ENCODE data around the gene TAMALIN. TPM values are rescaled to one million over a fixed set of nuclear protein-coding genes. Genes with fewer than 3 reads are reported as not detected.

The TAMALIN gene
- total and polyA plus RNA-seq, 2 donors, result 13.0 to 51.8 TPM

GRCh38 chr12:52026263-52026662 lies 19.5 kb downstream of the TAMALIN start:
- WGBS, result 41% methylated on average over 5 of the region's 5 CpGs
- no peak for DNase-seq (ENCODE audit: extremely low spot score)
- no peaks in the 10 kb centered on the region for H3K36me3 ChIP-seq (ENCODE audit: insufficient read depth)
- no peaks in the 10 kb centered on the region for H3K4me1 ChIP-seq (ENCODE audit: insufficient read depth)
- H3K27ac ChIP-seq (ENCODE audit: low read depth), result no peak overlapping the region
- H3K4me3 ChIP-seq (ENCODE audit: low read depth, low read length), result no peak overlapping the region

- H3K36me3 ChIP-seq (ENCODE audit: insufficient read depth), result no peaks in the 10 kb centered on the region
- no peaks in the 10 kb centered on the region for H3K4me1 ChIP-seq (ENCODE audit: insufficient read depth)
- WGBS, result 76% methylated on average over 12 of the region's 12 CpGs
- no peak overlapping the region for H3K27ac ChIP-seq (ENCODE audit: low read depth)
- no peak for DNase-seq (ENCODE audit: extremely low spot score)
- no peak overlapping the region for H3K4me3 ChIP-seq (ENCODE audit: low read depth, low read length)
These were observed 20.5 kb downstream of the TAMALIN start for GRCh38 chr12:52027085-52027843.

- no peak overlapping the region for H3K27ac ChIP-seq (ENCODE audit: low read depth)
These were observed 22.9 kb downstream of the TAMALIN start for GRCh38 chr12:52029685-52030084.

DNA sequence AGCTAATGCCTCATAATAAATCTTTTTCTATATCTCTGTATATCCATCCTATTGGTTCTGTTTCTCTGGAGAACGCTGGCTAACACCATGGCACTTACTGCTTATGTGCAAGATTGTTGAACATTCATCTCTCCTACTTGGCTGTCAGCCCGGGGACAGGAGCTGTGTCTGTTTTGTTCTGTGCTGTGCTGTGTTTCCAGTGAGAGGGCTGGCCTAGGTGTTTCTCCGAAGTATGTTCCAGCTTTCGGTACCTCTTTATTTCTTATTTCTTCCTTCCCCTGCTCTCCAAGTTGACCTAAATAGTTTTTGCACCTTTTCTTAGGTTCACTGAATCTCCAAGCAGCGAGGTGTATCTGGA lies 25.7 kb downstream of the TAMALIN start:
- no peak overlapping the region for H3K4me3 ChIP-seq (ENCODE audit: low read depth, low read length)
- no peaks in the 10 kb centered on the region for H3K4me1 ChIP-seq (ENCODE audit: insufficient read depth)
- 3% methylated on average over 5 of the region's 5 CpGs for WGBS

More at GRCh38 chr12:52029685-52030084, 22.9 kb downstream of the TAMALIN start:
- H3K4me3 ChIP-seq (ENCODE audit: low read depth, low read length), result no peak overlapping the region
- no peaks in the 10 kb centered on the region for H3K36me3 ChIP-seq (ENCODE audit: insufficient read depth)
- 32% methylated on average over 4 of the region's 4 CpGs for WGBS
- H3K4me1 ChIP-seq (ENCODE audit: insufficient read depth), result no peaks in the 10 kb centered on the region
- no peak for DNase-seq (ENCODE audit: extremely low spot score)

DNA sequence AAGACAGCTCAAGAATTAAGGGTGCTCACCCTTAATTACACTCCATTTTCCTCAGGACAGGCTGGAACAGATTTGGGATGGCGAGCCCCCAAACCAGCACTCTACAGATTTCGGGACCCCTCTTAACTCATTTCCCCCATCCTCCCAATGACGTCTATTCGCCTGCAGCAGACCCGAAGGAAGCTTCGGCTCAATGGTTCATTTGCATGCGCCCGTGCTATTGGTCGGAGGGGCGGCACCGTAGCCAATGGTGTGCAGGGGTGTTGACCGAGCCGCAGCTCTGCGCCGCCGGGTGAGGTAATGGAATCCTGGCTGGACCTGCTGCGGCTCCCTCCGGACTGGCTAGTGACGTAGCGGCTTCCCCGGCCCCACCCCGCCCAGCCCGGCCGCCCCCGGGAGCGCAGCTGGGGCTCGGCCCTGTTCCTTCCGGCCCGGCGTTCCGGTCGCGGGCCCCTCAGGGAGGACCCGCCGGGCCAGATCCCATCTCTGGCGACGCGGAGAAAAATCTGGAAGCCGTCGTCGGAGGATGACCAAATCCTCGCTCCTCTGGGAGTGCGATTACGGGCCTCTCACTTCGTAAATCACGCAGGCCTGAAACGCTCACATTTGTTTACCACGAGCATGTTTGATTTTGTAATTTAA lies 26.2 kb downstream of the TAMALIN start:
- WGBS, result under 1% methylated on average over 48 of the region's 48 CpGs
- H3K36me3 ChIP-seq (ENCODE audit: insufficient read depth), result no peaks in the 10 kb centered on the region
- peak; percentile 93 for DNase-seq (ENCODE audit: extremely low spot score)
- H3K4me1 ChIP-seq (ENCODE audit: insufficient read depth), result no peaks in the 10 kb centered on the region
- H3K27ac ChIP-seq (ENCODE audit: low read depth), result peak overlapping the region; percentile 83
- H3K4me3 ChIP-seq (ENCODE audit: low read depth, low read length), result peak overlapping the region; percentile 6

More for the DNA sequence above, 25.7 kb downstream of the TAMALIN start:
- DNase-seq (ENCODE audit: extremely low spot score), result no peak
- H3K27ac ChIP-seq (ENCODE audit: low read depth), result peak overlapping the region; percentile 53
- no peaks in the 10 kb centered on the region for H3K36me3 ChIP-seq (ENCODE audit: insufficient read depth)

DNA sequence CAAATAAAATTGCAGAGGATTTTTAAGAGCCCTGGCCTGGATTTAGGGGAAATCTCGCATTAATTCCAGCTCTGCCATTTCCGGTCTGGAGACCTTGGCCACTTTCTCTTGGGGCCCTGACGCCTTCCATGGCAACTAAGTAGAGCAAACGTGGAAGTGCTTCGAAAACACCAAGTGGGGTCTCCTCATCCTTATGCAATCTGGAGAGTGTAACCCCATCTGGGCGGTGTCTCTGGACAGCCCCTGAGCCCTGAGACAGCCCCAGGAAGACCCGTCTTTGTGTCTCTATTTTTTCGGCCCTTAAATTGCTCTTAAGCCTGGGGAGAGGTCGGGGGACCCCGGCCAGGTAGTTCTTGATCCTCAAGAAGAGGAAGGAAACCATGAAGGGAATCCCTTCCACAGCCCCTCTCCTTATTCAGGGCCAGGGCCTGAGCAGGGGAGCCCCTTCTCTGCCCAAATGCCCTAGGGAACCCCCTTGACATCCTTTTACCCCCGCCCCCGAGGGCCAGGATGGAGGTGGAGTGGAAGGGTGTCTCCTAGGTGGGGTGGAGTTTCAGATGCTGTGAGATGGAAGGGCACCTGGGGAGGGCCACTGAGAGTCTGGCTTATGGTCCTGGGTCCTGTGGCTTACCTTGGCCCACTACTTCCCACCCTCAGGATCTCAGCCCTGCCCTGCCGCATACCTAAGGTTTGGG lies 26.8 kb downstream of the TAMALIN start:
- Histone ChIP-seq H3K4me3 (ENCODE audit: low read depth, low read length) (peak overlapping the region; percentile 6), H3K36me3 (ENCODE audit: insufficient read depth) (no peaks in the 10 kb centered on the region), H3K27ac (ENCODE audit: low read depth) (peak overlapping the region; percentile 83), H3K4me1 (ENCODE audit: insufficient read depth) (no peaks in the 10 kb centered on the region)
- DNase-seq (ENCODE audit: extremely low spot score), result no peak
- 53% methylated on average over 13 of the region's 13 CpGs for WGBS

GRCh38 chr12:52035190-52035589 lies 28.4 kb downstream of the TAMALIN start:
- no peak overlapping the region for H3K27ac ChIP-seq (ENCODE audit: low read depth)
- H3K4me3 ChIP-seq (ENCODE audit: low read depth, low read length), result no peak overlapping the region
- WGBS, result 90% methylated on average over 4 of the region's 4 CpGs
- no peak for DNase-seq (ENCODE audit: extremely low spot score)
- H3K4me1 ChIP-seq (ENCODE audit: insufficient read depth), result no peaks in the 10 kb centered on the region
- no peaks in the 10 kb centered on the region for H3K36me3 ChIP-seq (ENCODE audit: insufficient read depth)

GRCh38 chr12:52035926-52036325 lies 29.2 kb downstream of the TAMALIN start:
- Histone ChIP-seq H3K4me3 (ENCODE audit: low read depth, low read length) (no peak overlapping the region), H3K4me1 (ENCODE audit: insufficient read depth) (no peaks in the 10 kb centered on the region), H3K36me3 (ENCODE audit: insufficient read depth) (no peaks in the 10 kb centered on the region), H3K27ac (ENCODE audit: low read depth) (no peak overlapping the region)
- DNase-seq (ENCODE audit: extremely low spot score), result no peak
- 73% methylated on average over 2 of the region's 2 CpGs for WGBS

DNA sequence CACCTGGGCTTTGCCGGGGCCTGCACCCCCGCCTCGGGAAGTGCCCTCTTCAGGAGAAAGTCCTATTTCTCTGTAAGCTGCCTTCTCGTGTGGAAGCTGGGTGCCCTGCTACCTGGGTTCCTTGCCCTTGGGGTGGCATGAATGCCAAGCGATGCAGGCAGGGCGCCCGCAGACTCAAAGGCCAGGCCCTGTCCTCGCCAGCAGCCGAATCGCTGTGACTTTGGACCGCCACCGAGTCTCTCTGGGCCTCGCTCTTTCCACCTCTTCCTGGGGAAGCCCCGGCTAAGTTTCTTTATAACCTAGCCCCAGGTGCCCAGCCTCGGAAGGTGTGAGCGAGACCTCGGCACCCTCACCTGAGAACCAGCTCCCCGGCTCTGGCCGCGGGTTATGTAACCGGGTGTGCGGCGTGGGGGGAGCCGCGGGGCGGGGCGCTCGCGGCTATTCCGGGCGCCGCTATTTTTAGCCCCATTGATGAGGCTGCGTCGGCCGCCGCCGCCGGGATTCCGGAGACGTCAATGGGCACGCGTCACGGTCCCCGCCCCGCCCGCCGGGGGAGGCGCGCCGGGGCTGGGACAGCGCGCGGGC lies 29.9 kb downstream of the TAMALIN start:
- Histone ChIP-seq H3K27ac (ENCODE audit: low read depth) (peak overlapping the region; percentile 25), H3K4me1 (ENCODE audit: insufficient read depth) (no peaks in the 10 kb centered on the region), H3K4me3 (ENCODE audit: low read depth, low read length) (peak overlapping the region; percentile 65), H3K36me3 (ENCODE audit: insufficient read depth) (no peaks in the 10 kb centered on the region)
- WGBS, result 12% methylated on average over 53 of the region's 53 CpGs
- no peak for DNase-seq (ENCODE audit: extremely low spot score)

GRCh38 chr12:52037248-52037861 lies 30.6 kb downstream of the TAMALIN start:
- Histone ChIP-seq H3K27ac (ENCODE audit: low read depth) (peak overlapping the region; percentile 62), H3K4me1 (ENCODE audit: insufficient read depth) (no peaks in the 10 kb centered on the region), H3K4me3 (ENCODE audit: low read depth, low read length) (peak overlapping the region; percentile 65), H3K36me3 (ENCODE audit: insufficient read depth) (no peaks in the 10 kb centered on the region)
- DNase-seq (ENCODE audit: extremely low spot score), result no peak
- 2% methylated on average over 59 of the region's 59 CpGs for WGBS

- H3K27ac ChIP-seq (ENCODE audit: low read depth), result peak overlapping the region; percentile 27
- WGBS, result 68% methylated on average over 6 of the region's 6 CpGs
- no peak for DNase-seq (ENCODE audit: extremely low spot score)
- no peak overlapping the region for H3K4me3 ChIP-seq (ENCODE audit: low read depth, low read length)
- H3K36me3 ChIP-seq (ENCODE audit: insufficient read depth), result no peaks in the 10 kb centered on the region
- H3K4me1 ChIP-seq (ENCODE audit: insufficient read depth), result no peaks in the 10 kb centered on the region
These were observed 31.7 kb downstream of the TAMALIN start for GRCh38 chr12:52038447-52038846.

- WGBS, result 75% methylated on average over 3 of the region's 3 CpGs
- DNase-seq (ENCODE audit: extremely low spot score), result no peak
- Histone ChIP-seq H3K4me3 (ENCODE audit: low read depth, low read length) (no peak overlapping the region), H3K36me3 (ENCODE audit: insufficient read depth) (no peaks in the 10 kb centered on the region), H3K27ac (ENCODE audit: low read depth) (no peak overlapping the region), H3K4me1 (ENCODE audit: insufficient read depth) (no peaks in the 10 kb centered on the region)
These were observed 34.3 kb downstream of the TAMALIN start for GRCh38 chr12:52041035-52041434.

DNA sequence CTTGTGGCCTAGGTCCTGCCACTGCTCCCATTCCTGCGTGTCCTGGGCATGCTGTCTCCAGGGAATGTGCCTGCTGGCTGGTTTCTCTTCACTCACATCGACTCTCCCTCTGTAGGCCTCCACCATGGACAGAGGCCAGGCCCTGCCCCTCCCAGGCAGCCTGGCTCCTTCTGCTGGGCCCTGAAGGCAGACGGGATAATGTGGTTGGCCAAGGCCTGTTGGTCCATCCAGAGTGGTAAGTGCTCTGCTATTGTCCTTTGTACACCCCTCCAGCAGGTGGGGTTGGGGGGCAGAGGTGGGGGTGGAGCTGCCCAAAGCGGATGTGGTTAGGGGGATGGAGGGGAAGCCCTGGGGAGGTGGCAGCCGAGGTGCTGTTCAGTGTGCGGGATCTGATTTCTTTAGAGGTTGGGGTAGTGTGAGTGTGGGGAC lies 35.0 kb downstream of the TAMALIN start:
- Histone ChIP-seq H3K36me3 (ENCODE audit: insufficient read depth) (no peaks in the 10 kb centered on the region), H3K4me1 (ENCODE audit: insufficient read depth) (no peaks in the 10 kb centered on the region), H3K27ac (ENCODE audit: low read depth) (no peak overlapping the region), H3K4me3 (ENCODE audit: low read depth, low read length) (no peak overlapping the region)
- WGBS, result 54% methylated on average over 6 of the region's 6 CpGs
- no peak for DNase-seq (ENCODE audit: extremely low spot score)

Measured in urinary bladder (tissue), 4 donors.